Effector memory CD4-positive, alpha-beta T cell (primary cell): ENCODE measurements around the gene SERPINB1.

Experiments used
- DNase-seq, 3 donors: peaks; one replicate each; pipeline ENCODE4 v3.0.0-alpha.2; 2020
- H3K27ac ChIP-seq: 2 replicates; pipeline ENCODE4 v1.7.0; 2013; ENCODE audit warnings: mild to moderate bottlenecking, low read length, moderate library complexity; ENCODE audit not compliant: insufficient read depth, poor library complexity, severe bottlenecking
- H3K27me3 ChIP-seq: replicated peaks from 2 replicates; pipeline ENCODE4 v1.7.0; 2013; ENCODE audit warnings: mild to moderate bottlenecking, low read length; ENCODE audit not compliant: insufficient read depth, control insufficient read depth, poor library complexity, severe bottlenecking
- H3K36me3 ChIP-seq: 2 replicates; pipeline ENCODE4 v1.7.0; 2013; ENCODE audit warnings: mild to moderate bottlenecking, low read length, moderate library complexity; ENCODE audit not compliant: control insufficient read depth, insufficient read depth
- H3K4me1 ChIP-seq: 2 replicates; pipeline ENCODE4 v1.7.0; 2013; ENCODE audit warnings: low read length, mild to moderate bottlenecking; ENCODE audit not compliant: control insufficient read depth, insufficient read depth, poor library complexity, severe bottlenecking
- H3K4me3 ChIP-seq: 2 replicates; pipeline ENCODE4 v1.7.0; 2013; ENCODE audit warnings: low read length, low read depth, mild to moderate bottlenecking; ENCODE audit not compliant: insufficient read depth, poor library complexity, severe bottlenecking
- H3K9me3 ChIP-seq: 2 replicates; pipeline ENCODE4 v1.7.0; 2013; ENCODE audit warnings: mild to moderate bottlenecking, low read length, moderate library complexity; ENCODE audit not compliant: control insufficient read depth

SERPINB1 gene

GRCh38 chr6:2834262-2834661, 7.4 kb downstream of the SERPINB1 start:
- H3K27ac ChIP-seq = no peak overlapping the region
- H3K27me3 ChIP-seq = no peaks in the 10 kb centered on the region
- peaks cover 53% of the 10 kb centered on the region for H3K36me3 ChIP-seq
- peaks cover 4% of the 10 kb centered on the region for H3K4me1 ChIP-seq
- H3K9me3 ChIP-seq = no peaks in the 10 kb centered on the region
- no peak for DNase-seq
- no peak overlapping the region for H3K4me3 ChIP-seq

- Histone ChIP-seq H3K4me1 (no peaks in the 10 kb centered on the region), H3K27ac (no peak overlapping the region), H3K9me3 (no peaks in the 10 kb centered on the region), H3K27me3 (no peaks in the 10 kb centered on the region), H3K4me3 (no peak overlapping the region), H3K36me3 (peaks cover 34% of the 10 kb centered on the region)
- no peak for DNase-seq
Measured at GRCh38 chr6:2831392-2831791, 10.3 kb downstream of the SERPINB1 start.

DNA sequence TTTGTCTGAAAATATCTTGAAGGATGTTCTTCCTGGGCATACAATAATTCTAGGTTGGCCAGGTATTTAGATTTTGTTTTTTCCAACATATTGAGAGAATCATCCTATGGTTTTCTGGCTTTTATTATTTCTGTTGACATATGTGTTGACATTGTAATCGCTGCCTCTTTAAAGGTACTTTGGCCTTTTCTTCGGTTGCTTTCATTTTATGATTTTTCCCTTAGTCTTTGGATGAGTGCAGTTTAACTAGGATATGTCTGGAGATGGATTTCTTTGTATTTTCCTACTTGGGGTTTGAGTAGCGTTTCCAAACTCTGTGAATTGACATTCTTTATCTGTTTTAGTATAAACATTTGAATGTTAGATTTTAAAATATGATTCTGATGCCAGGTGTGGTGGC, 11.5 kb downstream of the SERPINB1 start:
- H3K4me1 ChIP-seq = no peaks in the 10 kb centered on the region
- no peak for DNase-seq
- H3K9me3 ChIP-seq = no peaks in the 10 kb centered on the region
- H3K27ac ChIP-seq = no peak overlapping the region
- H3K27me3 ChIP-seq = no peaks in the 10 kb centered on the region
- no peak overlapping the region for H3K4me3 ChIP-seq
- peaks cover 22% of the 10 kb centered on the region for H3K36me3 ChIP-seq

GRCh38 chr6:2829253-2829652, 12.4 kb downstream of the SERPINB1 start:
- no peak overlapping the region for H3K4me3 ChIP-seq
- H3K27me3 ChIP-seq = no peaks in the 10 kb centered on the region
- H3K36me3 ChIP-seq = peaks cover 13% of the 10 kb centered on the region
- no peaks in the 10 kb centered on the region for H3K9me3 ChIP-seq
- H3K27ac ChIP-seq = no peak overlapping the region
- no peak for DNase-seq
- no peaks in the 10 kb centered on the region for H3K4me1 ChIP-seq

GRCh38 chr6:2828629-2829028, 13.0 kb downstream of the SERPINB1 start:
- no peaks in the 10 kb centered on the region for H3K4me1 ChIP-seq
- H3K36me3 ChIP-seq = peaks cover 6% of the 10 kb centered on the region
- no peaks in the 10 kb centered on the region for H3K9me3 ChIP-seq
- no peak overlapping the region for H3K4me3 ChIP-seq
- no peak overlapping the region for H3K27ac ChIP-seq
- no peak for DNase-seq
- H3K27me3 ChIP-seq = no peaks in the 10 kb centered on the region

- Histone ChIP-seq H3K4me3 (no peak overlapping the region), H3K27ac (no peak overlapping the region), H3K27me3 (no peaks in the 10 kb centered on the region), H3K9me3 (no peaks in the 10 kb centered on the region), H3K36me3 (no peaks in the 10 kb centered on the region), H3K4me1 (no peaks in the 10 kb centered on the region)
- DNase-seq = no peak
Measured at GRCh38 chr6:2827142-2827541, 14.5 kb downstream of the SERPINB1 start.

DNA sequence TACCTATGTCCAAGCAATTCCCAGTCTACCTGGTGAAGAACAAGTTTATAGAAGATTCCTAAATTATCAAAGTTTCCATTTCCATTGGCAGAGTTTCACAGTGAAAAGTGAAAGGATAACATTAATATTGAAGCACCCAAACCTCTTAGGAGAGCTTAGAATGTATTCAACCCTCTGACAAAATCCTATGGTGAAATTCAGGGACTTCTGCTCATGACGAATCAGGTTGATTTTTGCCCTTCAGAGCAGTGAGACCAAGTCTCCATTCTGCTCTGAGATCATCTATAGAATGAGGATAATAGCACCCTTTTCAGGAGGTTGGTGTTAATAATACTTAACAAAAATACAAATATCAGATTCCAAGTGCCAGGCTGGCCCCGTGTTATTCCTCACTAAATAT, 15.5 kb downstream of the SERPINB1 start:
- no peak overlapping the region for H3K4me3 ChIP-seq
- H3K4me1 ChIP-seq = no peaks in the 10 kb centered on the region
- H3K27me3 ChIP-seq = no peaks in the 10 kb centered on the region
- no peak overlapping the region for H3K27ac ChIP-seq
- no peak for DNase-seq
- no peaks in the 10 kb centered on the region for H3K36me3 ChIP-seq
- no peaks in the 10 kb centered on the region for H3K9me3 ChIP-seq

GRCh38 chr6:2823104-2823850, 18.4 kb downstream of the SERPINB1 start:
- Histone ChIP-seq H3K4me3 (no peak overlapping the region), H3K27ac (no peak overlapping the region), H3K9me3 (no peaks in the 10 kb centered on the region), H3K4me1 (no peaks in the 10 kb centered on the region), H3K27me3 (no peaks in the 10 kb centered on the region), H3K36me3 (no peaks in the 10 kb centered on the region)
- no peak for DNase-seq

GRCh38 chr6:2821554-2821953, 20.1 kb downstream of the SERPINB1 start:
- Histone ChIP-seq H3K4me3 (no peak overlapping the region), H3K9me3 (no peaks in the 10 kb centered on the region), H3K27ac (no peak overlapping the region), H3K4me1 (no peaks in the 10 kb centered on the region), H3K36me3 (no peaks in the 10 kb centered on the region), H3K27me3 (no peaks in the 10 kb centered on the region)
- no peak for DNase-seq

DNA sequence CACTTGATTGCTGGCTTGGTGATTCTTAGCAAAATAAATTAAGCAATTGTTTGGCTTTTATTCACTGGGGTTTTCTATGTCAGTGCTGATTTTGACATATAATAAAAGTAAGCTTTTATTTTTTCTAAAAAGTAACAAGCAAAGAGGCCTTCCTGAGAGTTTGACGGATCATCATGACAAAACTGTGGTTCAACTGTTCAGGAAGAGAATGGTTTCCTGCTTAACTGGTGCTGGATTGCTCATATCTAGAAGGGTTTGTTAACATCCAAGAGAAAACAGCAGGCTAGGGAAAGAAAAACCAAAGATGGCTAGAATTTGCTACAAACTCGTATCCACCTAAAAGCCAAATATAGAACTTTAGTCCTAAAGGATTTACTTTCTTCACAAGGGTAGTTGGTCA, 21.2 kb downstream of the SERPINB1 start:
- Histone ChIP-seq H3K36me3 (no peaks in the 10 kb centered on the region), H3K27me3 (no peaks in the 10 kb centered on the region), H3K4me1 (no peaks in the 10 kb centered on the region), H3K4me3 (no peak overlapping the region), H3K9me3 (no peaks in the 10 kb centered on the region), H3K27ac (no peak overlapping the region)
- DNase-seq = no peak
